Cardiac fibroblast (primary cell): Measurements from ENCODE around the gene TGFB2.

ENCODE experiments used
- DNase-seq, 2 donors: peaks; one replicate each; pipeline versions ENCODE4 v3.0.0 to v3.0.0-alpha.2; 2010; ENCODE audit warnings: low read depth in 2 of 2
- H3K4me3 ChIP-seq, 2 donors: replicated peaks in 1 of 2; 1 replicate in 1 of 2; 2 replicates in 1 of 2; pipeline ENCODE4 v1.5.1; 2011; ENCODE audit warnings: low read depth in 2 of 2, low read length in 2 of 2, mild to moderate bottlenecking in 2 of 2, moderate library complexity in 1 of 2
- CTCF ChIP-seq: IDR thresholded peaks from one replicate; pipeline ENCODE4 v1.5.1; 2011; ENCODE audit warnings: low read depth, mild to moderate bottlenecking, low read length, inconsistent platforms

Gene TGFB2

GRCh38 chr1:218425647-218426342 lies 80.7 kb downstream of the TGFB2 start:
- peak; percentile 77 to 93 for DNase-seq
- no peak overlapping the region for H3K4me3 ChIP-seq
- TF ChIP-seq CTCF = no peak

GRCh38 chr1:218426343-218426657 lies 81.2 kb downstream of the TGFB2 start:
- TF ChIP-seq CTCF = no peak
- peak; percentile 89 to 91 for DNase-seq
- H3K4me3 ChIP-seq = no peak overlapping the region

GRCh38 chr1:218429301-218429700 lies 84.2 kb downstream of the TGFB2 start:
- no peak for DNase-seq
- no peak overlapping the region for H3K4me3 ChIP-seq
- no peak for TF ChIP-seq CTCF

- no peak for DNase-seq
- H3K4me3 ChIP-seq = no peak overlapping the region
- no peak for TF ChIP-seq CTCF
Measured at GRCh38 chr1:218430346-218430745, 85.2 kb downstream of the TGFB2 start.

GRCh38 chr1:218430822-218431221 lies 85.7 kb downstream of the TGFB2 start:
- no peak overlapping the region for H3K4me3 ChIP-seq
- DNase-seq = peak; percentile 68 to 76
- TF ChIP-seq CTCF = no peak

- no peak overlapping the region for H3K4me3 ChIP-seq
- no peak for TF ChIP-seq CTCF
- DNase-seq = no peak
Measured at GRCh38 chr1:218431476-218431875, 86.3 kb downstream of the TGFB2 start.

- DNase-seq = peak; percentile 26 to 34
- no peak for TF ChIP-seq CTCF
- H3K4me3 ChIP-seq = no peak overlapping the region
Measured at GRCh38 chr1:218433744-218434143, 88.6 kb downstream of the TGFB2 start.
